ENCODE measurements around the gene CFAP65.

DNA sequence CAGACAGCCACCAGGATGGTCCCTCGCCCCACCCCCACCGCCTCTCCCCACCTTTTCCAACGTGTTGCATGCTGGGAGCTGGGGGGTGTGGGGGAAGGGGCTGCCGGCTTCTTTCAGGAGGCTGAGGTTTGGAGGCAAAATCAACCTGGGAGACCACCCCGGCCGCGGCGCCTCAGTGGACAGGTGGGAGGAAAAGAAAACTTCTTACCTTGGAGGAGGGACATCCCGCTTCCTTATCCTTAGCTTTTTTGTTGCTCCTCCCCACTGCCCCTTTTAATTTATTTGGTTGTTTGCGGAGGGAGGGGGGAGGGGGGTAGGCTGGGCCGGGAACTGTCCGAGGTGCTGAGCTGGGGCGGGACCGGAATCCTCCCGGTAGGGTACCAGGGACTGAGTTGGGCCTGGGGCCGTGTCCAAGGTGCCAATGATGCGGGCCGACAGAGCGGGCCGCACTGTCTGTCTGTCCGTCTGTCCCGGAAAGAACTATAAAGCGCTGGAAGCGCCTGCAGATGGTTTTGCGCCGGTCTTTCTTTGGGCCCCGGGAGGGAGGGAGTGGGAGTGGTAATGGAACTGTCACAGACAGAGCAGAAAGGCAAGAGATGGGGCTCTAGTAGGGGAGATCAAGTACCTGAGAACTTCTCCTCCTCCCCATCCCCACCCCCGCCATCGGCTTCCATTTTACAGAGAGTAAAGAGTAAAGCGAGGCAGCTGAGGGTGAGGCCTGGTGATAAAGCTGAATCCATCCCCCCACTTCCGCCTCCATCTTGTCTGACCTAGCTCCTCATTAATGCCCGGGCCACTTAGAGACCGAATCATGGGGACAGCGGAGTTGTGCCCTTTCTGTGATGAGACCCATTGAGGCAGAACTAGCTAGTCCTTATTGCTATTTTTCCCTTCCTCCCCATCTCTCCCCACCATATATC lies 79.4 kb downstream of the CFAP65 start:
- no peak for TF ChIP-seq TAF1 (IDR thresholded peaks at IDR 0.05; ENCODE audit: low read depth, low read length)
- no peak for TF ChIP-seq POLR2A (IDR thresholded peaks at IDR 0.05; ENCODE audit: low read depth, low read length)
